Right lobe of liver (tissue), 4 donors: Measurements from ENCODE around the gene KCNH1.

Experiments
- CTCF ChIP-seq, 4 donors: fragments of 200-600 bp in 3 of 4; fragments of 450-650 bp in 1 of 4; IDR thresholded peaks; one replicate each; pipeline versions ENCODE4 v1.5.1 to v1.8.0; 2016 to 2022; ENCODE audit warnings: antibody characterized with exemption in 4 of 4, mild to moderate bottlenecking in 2 of 4
- POLR2A ChIP-seq: fragments of 450-650 bp; IDR thresholded peaks from one replicate; pipeline ENCODE4 v1.6.1; 2017; ENCODE audit warnings: antibody characterized with exemption, mild to moderate bottlenecking
- donor health status: DM: no; HTN: no; CAD: no.
- donor health status: DM: no; HTN: no; CAD: no.
- donor health status: DM: no; HTN: yes; CAD: no.

GRCh38 chr1:210677533-210677932 is 456.4 kb downstream of the KCNH1 start:
- TF ChIP-seq CTCF (IDR thresholded peaks at IDR 0.05) (no peak), POLR2A (no peak)
